Stimulated activated memory B cell treated with anti-CD40 and anti-IgM and Interleukin-4, amounts not matched to agents 10 μg/mL and 1 μg/mL and 100 μg/mL, for 72 hours (primary cell): ENCODE results near the gene TIAM2.

ENCODE experiments used
- ATAC-seq: fragments of 150-1000 bp; cut with Tn5 transposase; 2 replicates; pipeline ENCODE4 v1.10.0; 2021
- H3K27ac Mint-ChIP-seq: one replicate; pipeline ENCODE4 v1.8.0; 2022; ENCODE audit warnings: mild to moderate bottlenecking, mixed read lengths
- H3K27me3 Mint-ChIP-seq: one replicate; pipeline ENCODE4 v1.8.0; 2022; ENCODE audit warnings: mixed read lengths
- H3K36me3 Mint-ChIP-seq: one replicate; pipeline ENCODE4 v1.8.0; 2022; ENCODE audit warnings: mixed read lengths
- H3K4me1 Mint-ChIP-seq: one replicate; pipeline ENCODE4 v1.8.0; 2022; ENCODE audit warnings: mixed read lengths
- H3K4me3 Mint-ChIP-seq: one replicate; pipeline ENCODE4 v1.8.0; 2022; ENCODE audit warnings: mild to moderate bottlenecking, moderate library complexity, mixed read lengths
- H3K9me3 Mint-ChIP-seq: one replicate; pipeline ENCODE4 v1.8.0; 2022; ENCODE audit warnings: mixed read lengths

Gene TIAM2

GRCh38 chr6:155287762-155288161, 292.6 kb downstream of the TIAM2 start:
- Mint-ChIP-seq H3K9me3 (no peaks in the 10 kb centered on the region), H3K36me3 (peaks cover 63% of the 10 kb centered on the region), H3K27me3 (no peaks in the 10 kb centered on the region), H3K4me3 (no peak overlapping the region), H3K4me1 (peaks cover 8% of the 10 kb centered on the region), H3K27ac (no peak overlapping the region)
- no peak for ATAC-seq

DNA sequence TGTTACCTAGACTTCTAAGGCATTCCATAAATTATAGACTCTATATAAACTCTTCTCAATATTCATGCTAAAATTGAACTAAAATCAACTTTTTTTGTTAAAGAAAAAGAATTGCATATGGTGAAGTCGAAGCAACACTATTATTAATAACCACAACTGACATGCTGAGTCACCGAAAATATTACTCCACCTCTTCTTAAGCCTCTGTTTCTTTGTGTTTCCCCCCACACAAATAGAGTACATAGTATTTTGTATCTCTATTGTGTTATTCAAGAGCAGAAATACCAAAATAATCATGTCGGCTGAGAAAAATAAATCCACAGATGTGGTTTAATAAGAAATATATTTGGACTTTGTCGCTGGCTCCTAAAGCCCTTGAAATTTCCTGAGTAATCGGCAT, 295.4 kb downstream of the TIAM2 start:
- Mint-ChIP-seq H3K27me3 (no peaks in the 10 kb centered on the region), H3K36me3 (peaks cover 70% of the 10 kb centered on the region), H3K4me1 (peaks cover 8% of the 10 kb centered on the region), H3K9me3 (no peaks in the 10 kb centered on the region), H3K27ac (no peak overlapping the region), H3K4me3 (no peak overlapping the region)
- no peak for ATAC-seq

DNA sequence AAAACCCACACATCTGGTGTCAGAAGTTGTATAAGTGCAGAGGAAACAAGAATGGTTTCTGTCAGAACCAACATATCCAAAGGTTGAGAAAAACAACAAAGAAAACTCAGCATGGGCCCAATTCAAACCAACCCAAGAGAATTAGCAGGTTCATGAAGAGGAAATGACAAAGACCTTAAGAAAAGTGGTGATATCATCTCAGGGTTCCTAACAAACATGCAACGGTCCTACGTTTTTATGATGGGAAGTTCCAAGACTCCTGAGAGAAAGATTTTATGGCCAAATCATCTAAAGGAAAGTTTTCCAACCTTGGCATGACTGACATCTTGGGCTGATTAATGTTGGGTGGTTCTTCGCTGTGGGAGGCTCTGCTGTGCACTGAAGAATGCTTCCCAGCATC, 296.2 kb downstream of the TIAM2 start:
- Mint-ChIP-seq H3K4me1 (peaks cover 8% of the 10 kb centered on the region), H3K27ac (no peak overlapping the region), H3K9me3 (no peaks in the 10 kb centered on the region), H3K27me3 (no peaks in the 10 kb centered on the region), H3K36me3 (peaks cover 70% of the 10 kb centered on the region), H3K4me3 (no peak overlapping the region)
- ATAC-seq = no peak

GRCh38 chr6:155292711-155293110, 297.6 kb downstream of the TIAM2 start:
- no peaks in the 10 kb centered on the region for H3K27me3 Mint-ChIP-seq
- peaks cover 7% of the 10 kb centered on the region for H3K4me1 Mint-ChIP-seq
- no peak overlapping the region for H3K4me3 Mint-ChIP-seq
- peaks cover 68% of the 10 kb centered on the region for H3K36me3 Mint-ChIP-seq
- no peak for ATAC-seq
- H3K9me3 Mint-ChIP-seq = no peaks in the 10 kb centered on the region
- no peak overlapping the region for H3K27ac Mint-ChIP-seq

- Mint-ChIP-seq H3K27ac (no peak overlapping the region), H3K4me3 (no peak overlapping the region), H3K36me3 (peaks cover 57% of the 10 kb centered on the region), H3K4me1 (no peaks in the 10 kb centered on the region), H3K9me3 (no peaks in the 10 kb centered on the region), H3K27me3 (no peaks in the 10 kb centered on the region)
- no peak for ATAC-seq
Measured at GRCh38 chr6:155297669-155298068, 302.6 kb downstream of the TIAM2 start.

- ATAC-seq = no peak
- no peak overlapping the region for H3K4me3 Mint-ChIP-seq
- no peaks in the 10 kb centered on the region for H3K9me3 Mint-ChIP-seq
- H3K27ac Mint-ChIP-seq = no peak overlapping the region
- H3K4me1 Mint-ChIP-seq = no peaks in the 10 kb centered on the region
- no peaks in the 10 kb centered on the region for H3K27me3 Mint-ChIP-seq
- peaks cover 52% of the 10 kb centered on the region for H3K36me3 Mint-ChIP-seq
Measured at GRCh38 chr6:155301867-155302266, 306.8 kb downstream of the TIAM2 start.

DNA sequence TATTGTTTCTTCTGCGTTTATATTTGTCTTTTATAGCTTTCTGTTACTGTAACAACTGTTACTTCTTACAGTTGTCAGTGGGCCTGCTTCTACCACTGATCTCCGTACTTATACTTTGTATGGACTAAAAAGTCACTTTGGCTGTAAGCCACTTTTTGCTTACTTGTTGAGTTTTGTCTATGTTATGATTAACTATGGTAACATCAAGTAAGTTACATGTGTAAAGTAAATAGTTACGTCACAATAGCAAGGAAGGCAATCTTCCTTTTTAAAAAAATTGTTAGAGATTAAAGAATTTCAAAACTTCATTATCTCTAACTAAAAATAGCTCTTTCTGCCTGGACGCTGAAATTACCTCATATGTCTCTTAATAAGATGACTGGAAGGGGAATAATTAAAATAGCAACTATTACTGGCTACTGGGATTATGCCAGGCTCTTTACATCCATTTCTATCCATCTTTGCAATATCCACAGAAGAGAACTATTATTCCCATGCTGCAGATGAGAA, 308.3 kb downstream of the TIAM2 start:
- H3K27ac Mint-ChIP-seq = no peak overlapping the region
- no peaks in the 10 kb centered on the region for H3K4me1 Mint-ChIP-seq
- H3K27me3 Mint-ChIP-seq = no peaks in the 10 kb centered on the region
- H3K9me3 Mint-ChIP-seq = no peaks in the 10 kb centered on the region
- no peak overlapping the region for H3K4me3 Mint-ChIP-seq
- peaks cover 59% of the 10 kb centered on the region for H3K36me3 Mint-ChIP-seq
- no peak for ATAC-seq

- H3K4me1 Mint-ChIP-seq = peaks cover 14% of the 10 kb centered on the region
- H3K9me3 Mint-ChIP-seq = no peaks in the 10 kb centered on the region
- no peak overlapping the region for H3K27ac Mint-ChIP-seq
- peaks cover 53% of the 10 kb centered on the region for H3K36me3 Mint-ChIP-seq
- no peaks in the 10 kb centered on the region for H3K27me3 Mint-ChIP-seq
- H3K4me3 Mint-ChIP-seq = no peak overlapping the region
- ATAC-seq = no peak
Measured at GRCh38 chr6:155306958-155307357, 311.8 kb downstream of the TIAM2 start.
